PC-9 (cell line): ENCODE results near the gene LARP7. TPM values are rescaled to one million over a fixed set of nuclear protein-coding genes. Genes with fewer than 3 reads are reported as not detected.
A peak's percentile ranks its signal among the peaks of the same experiment; 100 is the strongest.

ENCODE experiments used
- Bru-seq: library from RNA; stranded (reverse); fragments of 400-500 nt; gene quantifications from one replicate; lab custom pipeline; 2021; lab: Mats Ljungman, UMichigan
- BruChase-seq, 2 experiments: library from RNA; stranded (reverse); fragments of 400-500 nt; gene quantifications; one replicate each; lab custom pipeline; 2021; lab: Mats Ljungman, UMichigan
- BruUV-seq: library from RNA; stranded (reverse); fragments of 400-500 nt; replicated peaks from 2 replicates; lab custom pipeline; 2021; lab: Mats Ljungman, UMichigan
- CTCF ChIA-PET: fragments of 300-600 bp; sonication (Branson Sonifier 250); formaldehyde crosslinking; loops from one replicate; lab custom pipeline; 2022; ENCODE audit warnings: antibody characterized with exemption; lab: Charles Lee
- POLR2A ChIA-PET: fragments of 300-600 bp; sonication (Branson Sonifier 250); formaldehyde crosslinking; loops from one replicate; lab custom pipeline; 2022; ENCODE audit warnings: antibody characterized with exemption; ENCODE audit not compliant: unreplicated experiment; lab: Charles Lee
- DNase-seq, 2 experiments: peaks; one replicate each; pipeline versions ENCODE4 v3.0.0 to v3.0.0-alpha.2; 2015 to 2022; ENCODE audit warnings: mixed read lengths in 1 of 2
- H2AFZ ChIP-seq: fragments of 200-600 bp; sonication (generic); 2 replicates; pipeline ENCODE4 v1.8.1; 2017; ENCODE audit warnings: antibody characterized with exemption
- H3F3A ChIP-seq: fragments of 200-600 bp; sonication (generic); 2 replicates; pipeline ENCODE4 v1.8.1; 2017; ENCODE audit warnings: antibody characterized with exemption, mild to moderate bottlenecking, low read depth; ENCODE audit not compliant: insufficient read depth
- H3K27ac ChIP-seq: fragments of 200-600 bp; sonication (generic); 2 replicates; pipeline ENCODE4 v1.6.1; 2016; ENCODE audit warnings: mixed run types
- H3K27me3 ChIP-seq: fragments of 200-600 bp; sonication (generic); 2 replicates; pipeline ENCODE4 v1.6.1; 2016; ENCODE audit warnings: low read depth, mixed run types; ENCODE audit not compliant: insufficient read depth
- H3K36me3 ChIP-seq: fragments of 200-600 bp; sonication (generic); 2 replicates; pipeline ENCODE4 v1.6.1; 2016; ENCODE audit warnings: low read depth, mixed run types
- H3K4me1 ChIP-seq: fragments of 200-600 bp; sonication (generic); replicated peaks from 2 replicates; pipeline ENCODE4 v1.6.1; 2016; ENCODE audit warnings: mixed run types; ENCODE audit not compliant: insufficient read depth
- H3K4me2 ChIP-seq: fragments of 200-600 bp; sonication (generic); 2 replicates; pipeline ENCODE4 v1.6.1; 2017; ENCODE audit warnings: mixed run types
- H3K4me3 ChIP-seq: fragments of 200-600 bp; sonication (generic); 2 replicates; pipeline ENCODE4 v1.6.1; 2016; ENCODE audit warnings: mixed run types
- H3K79me2 ChIP-seq: fragments of 200-600 bp; sonication (generic); 2 replicates; pipeline ENCODE4 v1.6.1; 2017; ENCODE audit warnings: low read depth, mixed run types
- H3K9me2 ChIP-seq: fragments of 200-600 bp; sonication (generic); 2 replicates; pipeline ENCODE4 v1.8.1; 2017; ENCODE audit warnings: mild to moderate bottlenecking; ENCODE audit not compliant: insufficient read depth
- H3K9me3 ChIP-seq: fragments of 200-600 bp; sonication (generic); 2 replicates; pipeline ENCODE4 v1.8.1; 2016; ENCODE audit warnings: low read depth; ENCODE audit not compliant: insufficient read depth
- H4K20me1 ChIP-seq: fragments of 200-600 bp; sonication (generic); 2 replicates; pipeline ENCODE4 v1.8.1; 2017; ENCODE audit not compliant: insufficient read depth
- CTCF ChIP-seq: fragments of 200-600 bp; sonication (generic); conservative IDR thresholded peaks from 2 replicates; pipeline ENCODE4 v1.6.1; 2017; ENCODE audit warnings: mixed run types, antibody characterized with exemption, mild to moderate bottlenecking, moderate library complexity
- EZH2 ChIP-seq: fragments of 200-600 bp; sonication (generic); IDR thresholded peaks from 2 replicates; pipeline ENCODE4 v1.8.0; 2017; ENCODE audit warnings: antibody characterized with exemption, low read depth
- intact Hi-C: fragments of 100-400 bp; cut with micrococcal nuclease; formaldehyde crosslinking; loops from one replicate; pipeline ENCODE4 v1.10.0; 2022; ENCODE audit not compliant: unreplicated experiment
- long read RNA-seq: library from polyadenylated mRNA; stranded (forward); transcript quantifications from one replicate; pipeline ENCODE4 v2.0.0, GENCODE V29; 2022
- total RNA-seq: library from RNA; stranded (reverse); gene quantifications from 2 replicates; pipeline ENCODE4 v1.2.3, GENCODE V29; 2021

LARP7 gene
- total RNA-seq, result 35.8 and 47.8 TPM in 2 replicates
- Bru-seq, nascent RNA, result percentile 88 among the genes with signal in this experiment
- percentile 89 among the genes with signal in this experiment for BruChase-seq, experiment 1, labeled RNA remaining after a 2-hour chase
- percentile 91 among the genes with signal in this experiment for BruChase-seq, experiment 2, labeled RNA remaining after a 6-hour chase
- long read RNA-seq, transcript LARP7-201 (13 exons, 2,164 nt), result major isoform, 53 of 116 reads
- long read RNA-seq, transcript LARP7-211 (13 exons, 2,020 nt), result minor isoform, 8 of 116 reads
- long read RNA-seq, transcript LARP7-202 (13 exons, 2,286 nt), result minor isoform, 24 of 116 reads
- long read RNA-seq, partial matches to known transcripts, result 18 of 116 reads
- long read RNA-seq, other reads (novel, unspliced or antisense), result 13 of 116 reads

- CTCF ChIA-PET, result no interaction called here
- BruUV-seq, result TSS peak; percentile 70
- no peaks in the 10 kb centered on the region for H3K27me3 ChIP-seq
These were observed at the start of gene LARP7, which contains the start of gene ZGRF1 for GRCh38 chr4:112636688-112637551. TSS of gene LARP7 (plus strand) at chr4:112637143. CDS start at chr4:112644670, 7,527 bp downstream. TSS of gene ZGRF1 (minus strand) at chr4:112636909. CDS start at chr4:112633176, 3,733 bp downstream.

GRCh38 chr4:112589206-112589605, 47.7 kb upstream of the LARP7 start:
- Histone ChIP-seq H3K27me3 (no peaks in the 10 kb centered on the region), H4K20me1 (no peaks in the 10 kb centered on the region), H3K27ac (no peak overlapping the region), H3K9me2 (no peaks in the 10 kb centered on the region), H3K79me2 (no peaks in the 10 kb centered on the region), H3K9me3 (no peaks in the 10 kb centered on the region), H3K4me2 (no peak overlapping the region), H2AFZ (no peak overlapping the region), H3K4me1 (peaks cover 7% of the 10 kb centered on the region), H3K36me3 (no peaks in the 10 kb centered on the region), H3F3A (no peaks in the 10 kb centered on the region), H3K4me3 (no peak overlapping the region)
- ChIA-PET CTCF (no interaction called here), POLR2A (no interaction called here)
- no TSS peak for BruUV-seq
- intact Hi-C loops, result no loop called here
- no peak for TF ChIP-seq CTCF
- TF ChIP-seq EZH2, result no peak
- no peak for DNase-seq

More at GRCh38 chr4:112636688-112637551, at the start of gene LARP7, which contains the start of gene ZGRF1:
- Histone ChIP-seq H4K20me1 (0 out of 2 replicates have a peak, but pooled peaks cover 4% of the 10 kb centered on the region), H3F3A (0 out of 2 replicates have a peak, but pooled peaks cover 6% of the 10 kb centered on the region), H3K79me2 (peaks cover 42% of the 10 kb centered on the region), H3K9me2 (no peaks in the 10 kb centered on the region), H2AFZ (peak within 1 kb of the TSS; percentile 90), H3K4me2 (peak within 1 kb of the TSS; percentile 90), H3K4me3 (peak within 1 kb of the TSS; percentile 76), H3K4me1 (peaks cover 20% of the 10 kb centered on the region), H3K27ac (peak within 1 kb of the TSS; percentile 78), H3K9me3 (no peaks in the 10 kb centered on the region), H3K36me3 (no peaks in the 10 kb centered on the region; the same call in 1 of the 2 replicates)
- peak; percentile 97 to 98 for DNase-seq
- TF ChIP-seq EZH2, result no peak
- TF ChIP-seq CTCF, result peak; percentile 100
- POLR2A ChIA-PET, result interaction anchor here (0.6 kb wide), 3 partner anchors 95 to 109 kb away, joined by 3 to 11 read pairs (median 5); no protein-coding TSS in a partner anchor
- intact Hi-C loops, result loop anchor here (1.0 to 10.0 kb wide), 4 partner anchors 110 to 458 kb away; no protein-coding TSS in a partner anchor

GRCh38 chr4:112591593-112591992, 45.4 kb upstream of the LARP7 start:
- peaks cover 7% of the 10 kb centered on the region for H3K4me1 ChIP-seq
- no peak overlapping the region for H2AFZ ChIP-seq
- H3K79me2 ChIP-seq, result no peaks in the 10 kb centered on the region
- ChIA-PET POLR2A (no interaction called here), CTCF (interaction anchor here (0.6 kb wide), 1 partner anchor 35 kb away, joined by 3 read pairs; no protein-coding TSS in a partner anchor)
- no peak overlapping the region for H3K27ac ChIP-seq
- no peaks in the 10 kb centered on the region for H4K20me1 ChIP-seq
- no peaks in the 10 kb centered on the region for H3K9me3 ChIP-seq
- TF ChIP-seq EZH2, result no peak
- TF ChIP-seq CTCF, result no peak
- H3K36me3 ChIP-seq, result no peaks in the 10 kb centered on the region
- intact Hi-C loops, result no loop called here
- no peaks in the 10 kb centered on the region for H3K27me3 ChIP-seq
- H3K4me3 ChIP-seq, result no peak overlapping the region
- no peaks in the 10 kb centered on the region for H3F3A ChIP-seq
- no peaks in the 10 kb centered on the region for H3K9me2 ChIP-seq
- BruUV-seq, result no TSS peak
- no peak overlapping the region for H3K4me2 ChIP-seq
- no peak for DNase-seq
